GM23248 (cell line): ENCODE measurements around the gene CXCL10. TPM values are rescaled to one million over a fixed set of nuclear protein-coding genes. Genes with fewer than 3 reads are reported as not detected.
"Not testable (repeated sequence)": the region's sequence is repeated elsewhere in the genome, so short reads cannot be mapped to it uniquely, and the experiment has no call there.

Source experiments
- DNase-seq: peaks from one replicate; pipeline ENCODE4 v3.0.0-alpha.2; 2015
- H2AFZ ChIP-seq: fragments of 200-600 bp; sonication (generic); 2 replicates; pipeline ENCODE4 v1.6.1; 2016; ENCODE audit warnings: antibody characterized with exemption
- H3F3A ChIP-seq: fragments of 200-600 bp; sonication (generic); 2 replicates; pipeline ENCODE4 v1.6.1; 2016; ENCODE audit warnings: mild to moderate bottlenecking, antibody characterized with exemption, mixed run types; ENCODE audit not compliant: insufficient read depth
- H3K27ac ChIP-seq: fragments of 200-600 bp; sonication (generic); 2 replicates; pipeline ENCODE4 v1.5.1; 2016; ENCODE audit warnings: mild to moderate bottlenecking
- H3K27me3 ChIP-seq: fragments of 200-600 bp; sonication (generic); replicated peaks from 2 replicates; pipeline ENCODE4 v1.6.1; 2016; ENCODE audit warnings: mild to moderate bottlenecking; ENCODE audit not compliant: insufficient read depth
- H3K36me3 ChIP-seq: fragments of 200-600 bp; sonication (generic); 2 replicates; pipeline ENCODE4 v1.6.1; 2016; ENCODE audit warnings: low read depth, mild to moderate bottlenecking
- H3K4me1 ChIP-seq: fragments of 200-600 bp; sonication (generic); 2 replicates; pipeline ENCODE4 v1.6.1; 2016; ENCODE audit warnings: mild to moderate bottlenecking; ENCODE audit not compliant: insufficient read depth
- H3K4me2 ChIP-seq: fragments of 200-600 bp; sonication (generic); one replicate; pipeline ENCODE4 v1.6.1; 2016; ENCODE audit warnings: mild to moderate bottlenecking; ENCODE audit not compliant: unreplicated experiment
- H3K4me3 ChIP-seq: fragments of 200-600 bp; sonication (generic); 2 replicates; pipeline ENCODE4 v1.5.1; 2016; ENCODE audit warnings: mild to moderate bottlenecking
- H3K79me2 ChIP-seq: fragments of 200-600 bp; sonication (generic); 2 replicates; pipeline ENCODE4 v1.6.1; 2016; ENCODE audit warnings: mild to moderate bottlenecking; ENCODE audit not compliant: insufficient read depth
- H3K9ac ChIP-seq: fragments of 200-600 bp; sonication (generic); 2 replicates; pipeline ENCODE4 v1.6.1; 2016; ENCODE audit warnings: mild to moderate bottlenecking
- H3K9me2 ChIP-seq: fragments of 200-600 bp; sonication (generic); 2 replicates; pipeline ENCODE4 v1.6.1; 2016; ENCODE audit warnings: mixed run types, mild to moderate bottlenecking, moderate library complexity; ENCODE audit not compliant: insufficient read depth
- H3K9me3 ChIP-seq: fragments of 200-600 bp; sonication (generic); one replicate; pipeline ENCODE4 v1.6.1; 2017; ENCODE audit warnings: low read depth
- H4K20me1 ChIP-seq: fragments of 200-600 bp; sonication (generic); 2 replicates; pipeline ENCODE4 v1.6.0; 2016; ENCODE audit not compliant: insufficient read depth
- EZH2 ChIP-seq: fragments of 200-600 bp; sonication (generic); IDR thresholded peaks from 2 replicates; pipeline ENCODE4 v1.6.1; 2018; ENCODE audit warnings: antibody characterized with exemption, mild to moderate bottlenecking; ENCODE audit not compliant: insufficient read depth, poor library complexity, severe bottlenecking
- EZH2phosphoT487 ChIP-seq: fragments of 200-600 bp; sonication (generic); IDR thresholded peaks from 2 replicates; pipeline ENCODE4 v1.6.1; 2018; ENCODE audit warnings: antibody characterized with exemption, moderate library complexity, mild to moderate bottlenecking, low read depth; ENCODE audit not compliant: insufficient read depth
- WGBS, 2 experiments: methylation state at CpG; one replicate each; pipeline ENCODE4 v1.1.6; 2015 to 2017; ENCODE audit warnings: low lambda C conversion rate in 2 of 2, low coverage in 1 of 2; ENCODE audit errors: missing lambda C conversion rate in 2 of 2; 5-methylcytosine and 5-hydroxymethylcytosine counted together
- in situ Hi-C: fragments of 300-500 bp; cut with MboI; formaldehyde crosslinking; loops from 2 replicates; pipeline ENCODE4 v1.15.0; 2020
- polyA plus RNA-seq: library from polyadenylated mRNA; unstranded; fragments of >200 nt; fragmentation: Nextera tagmentation; extraction: Ambion mirVana; gene quantifications from 2 replicates; pipeline ENCODE4 v1.2.1, GENCODE V29; 2016
- total RNA-seq: library from RNA; depleted of rRNA; stranded (reverse); fragments of >200 nt; shearing (Covaris generic); gene quantifications from 2 replicates; pipeline ENCODE4 v1.2.3, GENCODE V29; 2014

The CXCL10 gene
- total and polyA plus RNA-seq, 2 experiments from 2014 or later, result not detected

DNA sequence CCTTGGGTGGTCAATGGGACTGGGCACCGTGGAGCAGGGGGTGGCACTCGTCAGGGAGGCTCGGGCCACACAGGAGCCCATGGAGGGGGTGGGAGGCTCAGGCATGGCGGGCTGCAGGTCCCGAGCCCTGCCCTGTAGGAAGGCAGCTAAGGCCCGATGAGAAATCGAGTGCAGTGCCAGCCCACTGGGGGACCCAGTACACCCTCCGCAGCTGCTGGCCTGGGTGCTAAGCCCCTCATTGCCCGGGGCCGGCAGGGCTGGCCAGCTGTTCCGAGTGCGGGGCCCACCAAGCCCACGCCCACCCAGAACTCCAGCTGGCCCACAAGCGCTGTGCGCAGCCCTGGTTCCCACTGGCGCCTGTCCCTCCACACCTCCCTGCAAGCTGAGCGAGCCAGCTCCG is 20.0 kb upstream of the CXCL10 start:
- in situ Hi-C loops, DNase-seq, H3K4me1 ChIP-seq, H3K27me3 ChIP-seq, H3F3A ChIP-seq, H3K9me2 ChIP-seq, H3K4me2 ChIP-seq, H3K79me2 ChIP-seq, H3K36me3 ChIP-seq, H2AFZ ChIP-seq, H3K9ac ChIP-seq, H3K4me3 ChIP-seq, H3K9me3 ChIP-seq, H3K27ac ChIP-seq, H4K20me1 ChIP-seq: not testable (repeated sequence)
- 62 to 68% methylated on average over 14 to 15 of the region's 18 CpGs for WGBS, 2 experiments

- H3F3A ChIP-seq, H3K27ac ChIP-seq, DNase-seq, H3K4me1 ChIP-seq, H3K4me3 ChIP-seq, H2AFZ ChIP-seq, H3K9ac ChIP-seq, H3K9me2 ChIP-seq, H3K36me3 ChIP-seq, H3K27me3 ChIP-seq, H3K4me2 ChIP-seq, in situ Hi-C loops, H3K79me2 ChIP-seq, H3K9me3 ChIP-seq, H4K20me1 ChIP-seq: not testable (repeated sequence)
- 75 to 84% methylated on average over 16 to 18 of the region's 18 CpGs for WGBS, 2 experiments
Measured at GRCh38 chr4:76042241-76042998, 19.1 kb upstream of the CXCL10 start.

DNA sequence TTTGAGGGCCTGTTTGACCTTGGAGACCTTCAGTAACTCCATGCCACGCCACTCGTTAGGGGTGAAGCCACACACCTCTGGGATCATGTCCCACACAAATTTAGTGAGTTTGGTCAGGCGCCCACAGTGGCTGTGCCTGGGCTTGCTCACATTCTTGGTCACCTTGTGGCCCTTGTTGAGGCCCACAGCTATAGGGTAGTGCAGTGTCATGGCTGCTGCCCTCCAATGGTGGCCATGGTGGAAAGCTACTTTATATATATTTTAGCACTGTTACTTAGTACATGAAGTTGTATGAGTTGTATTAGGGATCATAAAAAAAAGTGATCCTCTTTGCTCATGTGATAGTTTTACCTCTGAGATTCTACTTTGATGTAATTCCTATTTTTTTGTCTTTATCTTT is 13.6 kb upstream of the CXCL10 start:
- in situ Hi-C loops, result no loop called here
- no peaks in the 10 kb centered on the region for H4K20me1 ChIP-seq
- DNase-seq, result no peak
- H3K36me3 ChIP-seq, result no peaks in the 10 kb centered on the region
- no peak overlapping the region for H3K27ac ChIP-seq
- H3K4me2 ChIP-seq, result no peak overlapping the region
- no peak overlapping the region for H2AFZ ChIP-seq
- no peak overlapping the region for H3K4me3 ChIP-seq
- no peaks in the 10 kb centered on the region for H3F3A ChIP-seq
- TF ChIP-seq EZH2phosphoT487, result no peak
- TF ChIP-seq EZH2, result no peak
- no peaks in the 10 kb centered on the region for H3K9me3 ChIP-seq
- no peaks in the 10 kb centered on the region for H3K4me1 ChIP-seq
- no peaks in the 10 kb centered on the region for H3K79me2 ChIP-seq
- H3K27me3 ChIP-seq, result 0 out of 2 replicates have a peak, but pooled peaks cover 10% of the 10 kb centered on the region
- WGBS, 2 experiments, result 86 to 90% methylated on average over 3 of the region's 3 CpGs
- H3K9ac ChIP-seq, result no peak overlapping the region
- H3K9me2 ChIP-seq, result no peaks in the 10 kb centered on the region

DNA sequence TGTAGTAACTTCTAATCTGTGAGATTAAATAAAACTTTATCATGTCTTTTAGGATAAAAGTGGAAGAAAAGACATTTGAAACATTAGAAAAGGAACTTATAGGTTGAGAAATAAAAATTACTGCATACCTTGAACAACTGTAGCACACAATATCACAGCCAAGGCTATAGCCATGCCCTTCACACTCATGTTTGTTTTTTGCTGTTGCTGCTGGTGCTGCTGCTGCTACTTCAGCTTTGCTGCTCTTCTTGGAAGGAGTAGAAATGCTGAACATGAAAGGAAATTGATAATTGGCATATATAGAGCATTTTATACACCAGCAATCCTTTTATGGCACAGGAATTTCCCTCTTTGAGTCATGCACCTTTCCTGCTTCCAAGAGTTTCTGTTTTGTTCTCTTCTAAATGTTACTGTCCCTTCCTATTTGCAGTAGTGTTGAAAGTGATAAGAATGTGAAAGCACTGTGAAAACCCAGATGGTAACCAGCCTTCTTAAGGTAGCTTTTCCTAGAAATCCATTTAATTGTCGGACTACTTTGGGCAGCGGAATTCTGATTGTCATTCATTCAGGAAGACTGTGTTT is 12.6 kb upstream of the CXCL10 start, which contains the start of gene CXCL11:
Gene CXCL11 (minus strand): TSS at position 272 of the 582 bp plus-strand sequence. CDS start 83 bp downstream, at position 189.
- no peak within 1 kb of the TSS for H3K4me2 ChIP-seq
- H3K4me3 ChIP-seq, result no peak within 1 kb of the TSS
- H3K4me1 ChIP-seq, result no peaks in the 10 kb centered on the region
- H3K9me3 ChIP-seq, result no peaks in the 10 kb centered on the region
- in situ Hi-C loops, result no loop called here
- no peak for DNase-seq
- H4K20me1 ChIP-seq, result no peaks in the 10 kb centered on the region
- no peaks in the 10 kb centered on the region for H3K79me2 ChIP-seq
- no peaks in the 10 kb centered on the region for H3F3A ChIP-seq
- no peaks in the 10 kb centered on the region for H3K36me3 ChIP-seq
- H3K9ac ChIP-seq, result no peak within 1 kb of the TSS
- H2AFZ ChIP-seq, result no peak within 1 kb of the TSS
- TF ChIP-seq EZH2phosphoT487 (no peak), EZH2 (no peak)
- 0 out of 2 replicates have a peak, but pooled peaks cover 7% of the 10 kb centered on the region for H3K27me3 ChIP-seq
- 94 to 98% methylated on average over 2 of the region's 2 CpGs for WGBS, 2 experiments
- H3K9me2 ChIP-seq, result no peaks in the 10 kb centered on the region
- no peak within 1 kb of the TSS for H3K27ac ChIP-seq

GRCh38 chr4:76035141-76035540 is 11.8 kb upstream of the CXCL10 start:
- no peak for TF ChIP-seq EZH2
- no peak for TF ChIP-seq EZH2phosphoT487
- no peak for DNase-seq
- Histone ChIP-seq H3K4me2 (no peak overlapping the region), H3K4me1 (no peaks in the 10 kb centered on the region), H3K36me3 (no peaks in the 10 kb centered on the region), H2AFZ (no peak overlapping the region), H3K27me3 (0 out of 2 replicates have a peak, but pooled peaks cover 7% of the 10 kb centered on the region), H3K79me2 (no peaks in the 10 kb centered on the region), H3K9me2 (no peaks in the 10 kb centered on the region), H3K4me3 (no peak overlapping the region), H3K27ac (no peak overlapping the region), H3F3A (no peaks in the 10 kb centered on the region), H3K9ac (no peak overlapping the region), H4K20me1 (no peaks in the 10 kb centered on the region), H3K9me3 (no peaks in the 10 kb centered on the region)
- in situ Hi-C loops, result no loop called here
- WGBS, 2 experiments, result 6 to 8% methylated on average over 3 of the region's 3 CpGs
